Astrocyte (in vitro differentiated cells and primary cell): ENCODE data around the gene ZNF24. TPM values are rescaled to one million over a fixed set of nuclear protein-coding genes. Genes with fewer than 3 reads are reported as not detected.
A peak's percentile ranks its signal among the peaks of the same experiment; 100 is the strongest.

Source experiments
- DNase-seq: peaks from one replicate; pipeline ENCODE4 v3.0.0-alpha.2; 2010; ENCODE audit warnings: low read depth
- FAIRE-seq: peaks from 2 replicates; lab custom pipeline; 2011; peaks lifted over from hg19 to GRCh38; lab: Jason Lieb, UNC
- H2AFZ ChIP-seq: 2 replicates; pipeline ENCODE4 v1.6.0; 2012; ENCODE audit warnings: low read depth, low read length, inconsistent platforms
- H3K27ac ChIP-seq: 2 replicates; pipeline ENCODE4 v1.5.1; 2011; ENCODE audit warnings: low read depth, low read length, inconsistent platforms
- H3K27me3 ChIP-seq: 2 replicates; pipeline ENCODE4 v1.6.0; 2011; ENCODE audit warnings: low read length, inconsistent platforms; ENCODE audit not compliant: insufficient read depth
- H3K36me3 ChIP-seq: 2 replicates; pipeline ENCODE4 v1.5.1; 2011; ENCODE audit warnings: low read length, inconsistent platforms; ENCODE audit not compliant: insufficient read depth
- H3K4me1 ChIP-seq: 2 replicates; pipeline ENCODE4 v1.5.1; 2011; ENCODE audit warnings: low read length, inconsistent platforms; ENCODE audit not compliant: insufficient read depth
- H3K4me2 ChIP-seq: 2 replicates; pipeline ENCODE4 v1.6.0; 2012; ENCODE audit warnings: low read length, inconsistent platforms
- H3K4me3 ChIP-seq: 2 replicates; pipeline ENCODE4 v1.5.1; 2011; ENCODE audit warnings: low read depth, mild to moderate bottlenecking, low read length, inconsistent platforms; ENCODE audit not compliant: insufficient read depth
- H3K79me2 ChIP-seq: 2 replicates; pipeline ENCODE4 v1.6.0; 2012; ENCODE audit warnings: mild to moderate bottlenecking, low read length, inconsistent platforms; ENCODE audit not compliant: insufficient read depth
- H3K9ac ChIP-seq: 2 replicates; pipeline ENCODE4 v1.6.0; 2012; ENCODE audit warnings: mild to moderate bottlenecking, low read length, inconsistent platforms
- H3K9me3 ChIP-seq: 2 replicates; pipeline ENCODE4 v1.5.1; 2012; ENCODE audit warnings: low read depth, mild to moderate bottlenecking, low read length, inconsistent platforms; ENCODE audit not compliant: insufficient read depth
- H4K20me1 ChIP-seq: 2 replicates; pipeline ENCODE4 v1.6.0; 2012; ENCODE audit warnings: low read length, inconsistent platforms; ENCODE audit not compliant: insufficient read depth
- H3K27ac Mint-ChIP-seq: one replicate; pipeline ENCODE4 v1.8.0; 2021; ENCODE audit warnings: mild to moderate bottlenecking, mixed read lengths; ENCODE audit not compliant: unreplicated experiment
- H3K27me3 Mint-ChIP-seq: one replicate; pipeline ENCODE4 v1.8.0; 2021; ENCODE audit warnings: low read depth, mixed read lengths; ENCODE audit not compliant: unreplicated experiment
- H3K36me3 Mint-ChIP-seq: one replicate; pipeline ENCODE4 v1.8.0; 2021; ENCODE audit warnings: low read depth, mixed read lengths; ENCODE audit not compliant: unreplicated experiment
- H3K4me1 Mint-ChIP-seq: one replicate; pipeline ENCODE4 v1.8.0; 2021; ENCODE audit warnings: low read depth, mixed read lengths; ENCODE audit not compliant: unreplicated experiment
- H3K4me3 Mint-ChIP-seq: one replicate; pipeline ENCODE4 v1.8.0; 2021; ENCODE audit warnings: mild to moderate bottlenecking, moderate library complexity, mixed read lengths; ENCODE audit not compliant: unreplicated experiment
- H3K9me3 Mint-ChIP-seq: one replicate; pipeline ENCODE4 v1.8.0; 2021; ENCODE audit warnings: mild to moderate bottlenecking, mixed read lengths; ENCODE audit not compliant: unreplicated experiment
- CTCF ChIP-seq: IDR thresholded peaks from 2 replicates; pipeline ENCODE4 v1.5.1; 2011; ENCODE audit warnings: low read depth, mild to moderate bottlenecking, inconsistent platforms, low read length, moderate library complexity; ENCODE audit not compliant: insufficient read depth
- EZH2 ChIP-seq: IDR thresholded peaks from 2 replicates; pipeline ENCODE4 v1.6.1; 2012; ENCODE audit warnings: mild to moderate bottlenecking, low read length, inconsistent platforms; ENCODE audit not compliant: insufficient read depth
- total RNA-seq: library from RNA; stranded (reverse); gene quantifications from 2 replicates; pipeline ENCODE4 v1.2.1, GENCODE V29; 2021

Gene ZNF24
- total RNA-seq, 1 donor from 2014 or later, result 55.6 TPM

- H3K27ac Mint-ChIP-seq, result peak overlapping the region; percentile 20
- Histone ChIP-seq H3K9ac (no peak overlapping the region), H3K27ac (peak overlapping the region; percentile 56), H3K4me2 (no peak overlapping the region), H3K79me2 (peaks cover 34% of the 10 kb centered on the region), H4K20me1 (peaks cover 25% of the 10 kb centered on the region), H3K4me1 (peaks cover 5% of the 10 kb centered on the region), H3K9me3 (no peaks in the 10 kb centered on the region), H2AFZ (no peak overlapping the region), H3K4me3 (no peak overlapping the region), H3K36me3 (peaks cover 67% of the 10 kb centered on the region), H3K27me3 (no peaks in the 10 kb centered on the region)
- H3K4me1 Mint-ChIP-seq, result peaks cover 7% of the 10 kb centered on the region
- TF ChIP-seq EZH2 (no peak), CTCF (no peak)
- H3K27me3 Mint-ChIP-seq, result no peaks in the 10 kb centered on the region
- peak overlapping the region; percentile 22 for H3K4me3 Mint-ChIP-seq
- no peak for FAIRE-seq
- H3K9me3 Mint-ChIP-seq, result no peaks in the 10 kb centered on the region
- DNase-seq, result peak; percentile 79
- peaks cover 31% of the 10 kb centered on the region for H3K36me3 Mint-ChIP-seq
Observed at GRCh38 chr18:35334821-35335220, 9.4 kb downstream of the ZNF24 start.

GRCh38 chr18:35334212-35334611 is 10.0 kb downstream of the ZNF24 start:
- Histone ChIP-seq H3K9me3 (no peaks in the 10 kb centered on the region), H3K79me2 (peaks cover 28% of the 10 kb centered on the region), H3K4me2 (no peak overlapping the region), H3K36me3 (peaks cover 61% of the 10 kb centered on the region), H3K27ac (peak overlapping the region; percentile 51), H3K4me1 (peaks cover 5% of the 10 kb centered on the region), H3K27me3 (no peaks in the 10 kb centered on the region), H3K9ac (no peak overlapping the region), H2AFZ (no peak overlapping the region), H4K20me1 (peaks cover 19% of the 10 kb centered on the region), H3K4me3 (no peak overlapping the region)
- Mint-ChIP-seq H3K4me1 (peaks cover 7% of the 10 kb centered on the region), H3K36me3 (peaks cover 26% of the 10 kb centered on the region), H3K4me3 (no peak overlapping the region), H3K9me3 (no peaks in the 10 kb centered on the region), H3K27me3 (no peaks in the 10 kb centered on the region), H3K27ac (no peak overlapping the region)
- TF ChIP-seq EZH2 (no peak), CTCF (no peak)
- no peak for FAIRE-seq
- no peak for DNase-seq

- Histone ChIP-seq H3K27ac (no peak overlapping the region), H3K36me3 (peaks cover 34% of the 10 kb centered on the region), H3K27me3 (no peaks in the 10 kb centered on the region), H2AFZ (no peak overlapping the region), H3K4me3 (no peak overlapping the region), H3K9me3 (no peaks in the 10 kb centered on the region), H3K4me1 (peaks cover 5% of the 10 kb centered on the region), H4K20me1 (peaks cover 5% of the 10 kb centered on the region), H3K79me2 (peaks cover 7% of the 10 kb centered on the region), H3K9ac (no peak overlapping the region), H3K4me2 (no peak overlapping the region)
- no peak for FAIRE-seq
- H3K4me3 Mint-ChIP-seq, result no peak overlapping the region
- no peak overlapping the region for H3K27ac Mint-ChIP-seq
- H3K9me3 Mint-ChIP-seq, result peaks cover 5% of the 10 kb centered on the region
- H3K4me1 Mint-ChIP-seq, result peaks cover 7% of the 10 kb centered on the region
- no peaks in the 10 kb centered on the region for H3K27me3 Mint-ChIP-seq
- TF ChIP-seq CTCF, result no peak
- TF ChIP-seq EZH2, result no peak
- peaks cover 15% of the 10 kb centered on the region for H3K36me3 Mint-ChIP-seq
- no peak for DNase-seq
Observed at GRCh38 chr18:35331367-35332087, 12.7 kb downstream of the ZNF24 start.
